Vagina (tissue), 2 donors: Measurements from ENCODE around the gene DLD. TPM values are rescaled to one million over a fixed set of nuclear protein-coding genes. Genes with fewer than 3 reads are reported as not detected.

Experiments used
- DNase-seq, 2 donors: peaks; one replicate each; pipeline ENCODE4 v3.0.0-alpha.2; 2017; ENCODE audit errors: extremely low spot score in 2 of 2
- H3K27ac ChIP-seq: fragments of 200-600 bp; sonication (generic); one replicate; pipeline ENCODE4 v1.5.1; 2019
- H3K27me3 ChIP-seq: fragments of 200-600 bp; sonication (generic); one replicate; pipeline ENCODE4 v1.5.1; 2019
- H3K36me3 ChIP-seq, 2 donors: fragments of 200-600 bp; sonication (generic); one replicate each; pipeline ENCODE4 v1.5.1; 2017 to 2019
- H3K4me1 ChIP-seq: fragments of 200-600 bp; sonication (generic); one replicate; pipeline ENCODE4 v1.5.1; 2019
- H3K4me3 ChIP-seq, 2 donors: fragments of 200-600 bp; sonication (generic); 1 replicate in 1 of 2; 2 replicates in 1 of 2; pipeline ENCODE4 v1.5.1; 2016 to 2019
- H3K9me3 ChIP-seq: fragments of 200-600 bp; sonication (generic); one replicate; pipeline ENCODE4 v1.5.1; 2019
- POLR2A ChIP-seq, 2 donors: fragments of 450-650 bp; IDR thresholded peaks; one replicate each; pipeline ENCODE4 v1.6.1; 2017; ENCODE audit warnings: antibody characterized with exemption in 2 of 2, mild to moderate bottlenecking in 2 of 2, moderate library complexity in 2 of 2
- POLR2AphosphoS5 ChIP-seq, 2 donors: sonication (generic); formaldehyde crosslinking; IDR thresholded peaks; one replicate each; pipeline ENCODE4 v1.9.0; 2017; ENCODE audit warnings: antibody characterized with exemption in 2 of 2, mild to moderate bottlenecking in 2 of 2, low read depth in 1 of 2; ENCODE audit not compliant: insufficient read depth in 1 of 2
- intact Hi-C: fragments of 100-400 bp; cut with DNase I; formaldehyde crosslinking; loops from one replicate; pipeline ENCODE4 v1.15.1; 2023
- total RNA-seq: library from RNA; depleted of rRNA; stranded (reverse); fragments of >200 nt; gene quantifications from one replicate; pipeline ENCODE4 v1.2.3, GENCODE V29; 2016
- TF ChIP-seq, protein P1 (sequence below), 3 experiments: fragments of 450-650 bp in 2 of 3; fragments of 200-600 bp in 1 of 3; sonication (generic) in 1 of 3; IDR thresholded peaks; one replicate each; pipeline ENCODE4 v1.5.1; 2017 to 2019; ENCODE audit warnings: antibody characterized with exemption in 3 of 3, mild to moderate bottlenecking in 2 of 3, moderate library complexity in 2 of 3

Gene DLD
- total RNA-seq, 1 donor from 2014 or later, result 67.8 TPM

GRCh38 chr7:107902381-107902780, 11.4 kb downstream of the DLD start:
- no peak for DNase-seq
- Histone ChIP-seq H3K9me3 (no peaks in the 10 kb centered on the region), H3K4me3 (no peak overlapping the region), H3K27me3 (no peaks in the 10 kb centered on the region), H3K36me3 (peaks cover 0 to 46% of the 10 kb centered on the region in 2 donors), H3K4me1 (peaks cover 10% of the 10 kb centered on the region), H3K27ac (no peak overlapping the region)
- TF ChIP-seq POLR2A (IDR thresholded peaks at IDR 0.05) (no peak), POLR2AphosphoS5 (IDR thresholded peaks at IDR 0.05; ENCODE audit: insufficient read depth in 1 of 2, low read depth in 1 of 2) (no peak)
- TF ChIP-seq, protein P1, sequence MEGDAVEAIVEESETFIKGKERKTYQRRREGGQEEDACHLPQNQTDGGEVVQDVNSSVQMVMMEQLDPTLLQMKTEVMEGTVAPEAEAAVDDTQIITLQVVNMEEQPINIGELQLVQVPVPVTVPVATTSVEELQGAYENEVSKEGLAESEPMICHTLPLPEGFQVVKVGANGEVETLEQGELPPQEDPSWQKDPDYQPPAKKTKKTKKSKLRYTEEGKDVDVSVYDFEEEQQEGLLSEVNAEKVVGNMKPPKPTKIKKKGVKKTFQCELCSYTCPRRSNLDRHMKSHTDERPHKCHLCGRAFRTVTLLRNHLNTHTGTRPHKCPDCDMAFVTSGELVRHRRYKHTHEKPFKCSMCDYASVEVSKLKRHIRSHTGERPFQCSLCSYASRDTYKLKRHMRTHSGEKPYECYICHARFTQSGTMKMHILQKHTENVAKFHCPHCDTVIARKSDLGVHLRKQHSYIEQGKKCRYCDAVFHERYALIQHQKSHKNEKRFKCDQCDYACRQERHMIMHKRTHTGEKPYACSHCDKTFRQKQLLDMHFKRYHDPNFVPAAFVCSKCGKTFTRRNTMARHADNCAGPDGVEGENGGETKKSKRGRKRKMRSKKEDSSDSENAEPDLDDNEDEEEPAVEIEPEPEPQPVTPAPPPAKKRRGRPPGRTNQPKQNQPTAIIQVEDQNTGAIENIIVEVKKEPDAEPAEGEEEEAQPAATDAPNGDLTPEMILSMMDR (IDR thresholded peaks at IDR 0.05), result no peak
- intact Hi-C loops, result no loop called here

GRCh38 chr7:107907790-107908189, 16.8 kb downstream of the DLD start:
- peaks cover 0 to 64% of the 10 kb centered on the region in 2 donors for H3K36me3 ChIP-seq
- H3K4me3 ChIP-seq, result no peak overlapping the region
- no peaks in the 10 kb centered on the region for H3K4me1 ChIP-seq
- intact Hi-C loops, result no loop called here
- no peak overlapping the region for H3K27ac ChIP-seq
- no peaks in the 10 kb centered on the region for H3K27me3 ChIP-seq
- no peak for TF ChIP-seq POLR2AphosphoS5 (IDR thresholded peaks at IDR 0.05; ENCODE audit: insufficient read depth in 1 of 2, low read depth in 1 of 2)
- TF ChIP-seq, protein P1 (IDR thresholded peaks at IDR 0.05), result no peak
- no peak for TF ChIP-seq POLR2A (IDR thresholded peaks at IDR 0.05)
- no peaks in the 10 kb centered on the region for H3K9me3 ChIP-seq
- DNase-seq, result no peak

- intact Hi-C loops, result no loop called here
Measured at GRCh38 chr7:107909445-107909844, 18.5 kb downstream of the DLD start.

DNA sequence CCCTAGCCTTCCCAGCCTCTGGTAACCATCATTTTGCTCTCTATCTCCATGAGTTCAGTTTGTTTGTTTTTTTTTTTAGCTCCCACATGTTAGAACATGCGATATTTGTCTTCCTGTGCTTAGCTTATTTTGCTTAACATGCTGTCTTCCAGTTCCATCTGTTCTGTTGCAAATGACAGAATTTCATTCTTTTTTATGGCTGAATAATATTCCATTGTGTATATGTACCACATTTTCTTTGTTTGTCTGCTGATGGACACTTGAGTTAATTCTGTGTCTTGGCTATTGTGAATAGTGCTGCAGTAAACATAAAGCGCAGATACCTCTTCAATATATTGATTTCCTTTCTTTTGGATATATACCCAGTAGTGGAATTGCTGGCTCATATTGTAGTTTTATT, 21.0 kb downstream of the DLD start:
- TF ChIP-seq POLR2AphosphoS5 (IDR thresholded peaks at IDR 0.05; ENCODE audit: insufficient read depth in 1 of 2, low read depth in 1 of 2) (no peak), POLR2A (IDR thresholded peaks at IDR 0.05) (no peak)
- TF ChIP-seq, protein P1 (IDR thresholded peaks at IDR 0.05), result no peak
- no peaks in the 10 kb centered on the region for H3K9me3 ChIP-seq
- H3K4me3 ChIP-seq, result no peak overlapping the region
- intact Hi-C loops, result no loop called here
- DNase-seq, result no peak
- H3K27me3 ChIP-seq, result no peaks in the 10 kb centered on the region
- H3K27ac ChIP-seq, result no peak overlapping the region
- peaks cover 0 to 43% of the 10 kb centered on the region in 2 donors for H3K36me3 ChIP-seq
- no peaks in the 10 kb centered on the region for H3K4me1 ChIP-seq

More at GRCh38 chr7:107909445-107909844, 18.5 kb downstream of the DLD start:
- no peak overlapping the region for H3K27ac ChIP-seq
- H3K27me3 ChIP-seq, result no peaks in the 10 kb centered on the region
- DNase-seq, result no peak
- no peak overlapping the region for H3K4me3 ChIP-seq
- no peaks in the 10 kb centered on the region for H3K9me3 ChIP-seq
- TF ChIP-seq, protein P1 (IDR thresholded peaks at IDR 0.05), result no peak
- no peak for TF ChIP-seq POLR2A (IDR thresholded peaks at IDR 0.05)
- no peak for TF ChIP-seq POLR2AphosphoS5 (IDR thresholded peaks at IDR 0.05; ENCODE audit: insufficient read depth in 1 of 2, low read depth in 1 of 2)
- peaks cover 0 to 49% of the 10 kb centered on the region in 2 donors for H3K36me3 ChIP-seq
- no peaks in the 10 kb centered on the region for H3K4me1 ChIP-seq

- H3K4me3 ChIP-seq, result no peak overlapping the region
Measured at GRCh38 chr7:107913851-107914250, 22.9 kb downstream of the DLD start.

More at GRCh38 chr7:107913851-107914250, 22.9 kb downstream of the DLD start:
- H3K27ac ChIP-seq, result no peak overlapping the region
- DNase-seq, result no peak
- intact Hi-C loops, result no loop called here
- no peaks in the 10 kb centered on the region for H3K4me1 ChIP-seq
- TF ChIP-seq POLR2A (IDR thresholded peaks at IDR 0.05) (no peak), POLR2AphosphoS5 (IDR thresholded peaks at IDR 0.05; ENCODE audit: insufficient read depth in 1 of 2, low read depth in 1 of 2) (no peak)
- TF ChIP-seq, protein P1 (IDR thresholded peaks at IDR 0.05), result no peak
- peaks cover 0 to 48% of the 10 kb centered on the region in 2 donors for H3K36me3 ChIP-seq
- no peaks in the 10 kb centered on the region for H3K27me3 ChIP-seq
- no peaks in the 10 kb centered on the region for H3K9me3 ChIP-seq
